ENCODE results near the gene CACNA1A.
"Not testable (repeated sequence)": the region's sequence is repeated elsewhere in the genome, so short reads cannot be mapped to it uniquely, and the experiment has no call there.

Gene CACNA1A

DNA sequence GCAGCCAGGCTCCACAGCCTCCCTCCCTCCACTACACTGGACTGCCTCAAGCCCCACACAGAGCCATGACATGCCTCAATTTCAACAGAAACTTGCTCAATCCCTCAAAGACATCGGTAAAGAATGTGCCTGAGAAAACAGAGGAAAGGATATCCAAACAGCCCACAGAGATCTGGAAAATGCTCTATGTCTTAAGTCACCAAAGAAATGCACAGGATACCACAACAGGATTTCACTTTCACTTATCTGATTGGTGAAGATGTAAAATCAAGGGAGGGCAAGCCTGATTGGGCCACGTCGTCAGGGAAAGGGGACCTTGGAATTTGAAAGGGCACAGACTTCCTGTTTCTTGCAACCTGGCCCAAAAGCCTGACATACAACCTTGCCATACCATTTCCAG is 14.2 kb downstream of the CACNA1A start:
- no peak for DNase-seq

DNA sequence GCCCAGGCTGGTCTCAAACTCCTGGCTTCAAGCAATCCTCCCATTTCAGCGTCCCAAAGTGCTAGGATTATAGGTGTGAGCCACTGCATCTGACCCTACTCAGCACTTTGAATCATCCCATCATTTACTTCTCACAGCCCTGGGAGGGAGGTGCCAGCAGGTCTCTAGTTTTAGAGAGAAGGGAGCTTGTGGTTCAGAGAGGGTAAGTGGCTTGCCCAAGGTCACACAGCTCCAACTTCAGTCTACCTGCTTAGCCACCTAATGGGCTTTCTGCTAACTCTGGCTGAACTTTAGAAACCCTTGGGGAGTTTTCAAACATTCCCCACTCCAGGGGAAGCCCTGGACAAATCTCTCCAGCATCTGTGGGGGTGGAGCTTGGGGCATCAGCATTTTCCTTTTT is 18.3 kb downstream of the CACNA1A start:
- DNase-seq = no peak

DNA sequence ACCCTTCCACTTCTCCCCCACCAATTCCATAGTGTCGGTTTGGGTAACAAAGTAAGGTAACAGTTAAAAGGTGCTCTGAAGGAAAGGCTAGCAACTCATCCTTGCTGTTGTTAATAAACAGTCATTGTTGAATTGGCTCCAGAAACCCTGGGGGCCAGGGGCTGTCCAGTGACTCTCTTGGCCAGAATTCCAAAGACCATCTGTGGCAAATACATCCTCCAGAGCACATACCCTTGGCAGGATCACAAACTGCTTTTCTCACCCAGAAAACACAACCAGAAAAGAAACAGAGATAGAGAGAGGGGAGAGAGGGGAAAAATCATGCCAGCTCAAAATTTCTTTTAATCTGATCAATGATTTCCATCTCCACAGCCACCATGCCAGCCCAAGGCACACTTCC is 22.1 kb downstream of the CACNA1A start:
- DNase-seq = no peak

DNA sequence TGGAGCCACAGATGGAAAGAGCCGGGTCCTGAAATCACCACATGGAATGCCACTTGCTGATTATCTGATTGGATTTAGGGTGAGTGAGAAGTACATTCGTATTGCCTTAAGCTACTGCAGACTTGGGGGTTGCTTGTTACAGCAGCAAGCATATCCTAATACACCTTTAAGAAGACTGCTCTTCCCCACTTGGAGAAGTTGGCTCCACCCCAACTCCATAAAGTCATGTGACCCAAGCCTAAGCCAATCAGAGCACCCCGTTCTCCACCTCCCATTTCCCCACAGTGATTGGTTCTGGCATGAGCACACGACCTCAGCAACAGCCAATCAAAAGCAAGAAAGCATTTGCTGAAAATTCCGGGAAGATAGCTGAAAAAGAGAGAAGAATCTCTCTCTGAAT is 23.1 kb downstream of the CACNA1A start:
- DNase-seq = no peak

DNA sequence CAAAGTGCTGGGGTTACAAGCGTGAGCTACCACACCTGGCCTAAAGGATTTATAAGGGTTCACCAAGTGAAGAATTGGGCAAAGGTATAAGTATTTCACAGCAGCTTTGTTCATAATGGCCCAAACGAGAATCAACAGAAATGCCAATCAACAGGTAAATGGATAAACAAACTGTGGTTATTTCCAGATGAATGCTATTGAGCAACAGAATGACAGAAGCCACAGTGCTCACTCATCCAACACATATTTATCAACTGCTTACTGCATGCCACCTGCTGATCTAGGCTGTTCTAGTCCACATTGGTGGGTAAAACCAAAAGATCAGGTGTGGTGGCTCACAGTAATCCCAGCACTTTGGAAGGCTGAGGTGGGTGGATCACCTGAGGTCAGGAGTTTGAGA is 27.7 kb downstream of the CACNA1A start:
- DNase-seq = no peak

DNA sequence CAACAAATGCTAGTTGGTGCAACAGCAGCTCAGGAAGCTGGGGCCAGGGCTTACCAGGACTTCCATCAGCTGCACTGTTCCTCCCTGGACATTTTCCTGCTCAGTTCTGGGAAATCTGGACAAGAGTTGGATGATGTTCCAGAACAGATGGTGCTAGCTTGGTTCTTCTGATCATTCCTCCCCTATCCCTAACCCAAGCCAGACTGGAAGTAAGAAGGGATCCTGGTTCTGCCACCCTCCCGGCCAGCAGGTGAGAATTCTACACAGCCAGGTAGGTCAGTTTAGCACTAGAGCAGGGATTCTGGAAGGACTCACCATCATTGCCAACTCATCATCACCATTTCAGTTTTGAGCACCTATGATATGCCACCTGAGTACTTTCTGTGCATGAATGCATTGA is 30.2 kb downstream of the CACNA1A start:
- no peak for DNase-seq

DNA sequence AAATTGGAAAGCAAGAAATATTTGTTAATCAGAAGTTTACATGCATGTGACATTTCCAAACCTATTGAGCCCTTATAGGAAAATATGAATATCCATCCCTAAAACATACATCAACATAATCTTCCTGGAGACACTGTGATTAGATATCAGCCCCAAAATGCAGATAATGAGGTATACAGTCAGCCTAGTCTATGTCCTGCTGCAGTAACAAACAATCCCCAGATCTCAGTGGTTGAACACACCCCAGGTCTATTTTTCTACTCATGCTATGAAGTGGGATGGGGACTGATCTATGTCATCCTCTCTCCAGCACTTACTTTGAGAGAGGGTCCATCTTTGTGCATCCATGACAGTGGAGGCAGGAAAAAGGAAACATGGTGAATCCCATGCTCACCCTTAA is 31.2 kb downstream of the CACNA1A start:
- no peak for DNase-seq

DNA sequence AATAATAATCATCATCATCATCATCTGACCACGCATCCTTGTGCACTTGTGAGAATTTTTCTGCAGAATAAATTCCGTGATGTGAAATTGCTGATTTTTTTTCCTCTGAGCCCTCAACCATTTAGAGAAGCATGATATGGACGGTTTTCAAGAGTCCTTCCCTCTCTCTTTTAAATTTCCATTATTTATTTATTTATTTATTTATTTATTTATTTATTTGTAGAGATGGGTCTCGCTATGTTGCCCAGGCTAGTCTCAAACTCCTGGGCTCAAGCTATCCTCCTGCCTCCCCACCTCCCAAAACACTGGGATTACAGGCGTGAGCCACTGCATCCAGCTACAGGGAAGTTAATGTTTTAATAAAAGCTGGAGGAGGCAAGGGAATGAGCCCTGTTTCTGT is 39.6 kb downstream of the CACNA1A start:
- no peak for DNase-seq

DNA sequence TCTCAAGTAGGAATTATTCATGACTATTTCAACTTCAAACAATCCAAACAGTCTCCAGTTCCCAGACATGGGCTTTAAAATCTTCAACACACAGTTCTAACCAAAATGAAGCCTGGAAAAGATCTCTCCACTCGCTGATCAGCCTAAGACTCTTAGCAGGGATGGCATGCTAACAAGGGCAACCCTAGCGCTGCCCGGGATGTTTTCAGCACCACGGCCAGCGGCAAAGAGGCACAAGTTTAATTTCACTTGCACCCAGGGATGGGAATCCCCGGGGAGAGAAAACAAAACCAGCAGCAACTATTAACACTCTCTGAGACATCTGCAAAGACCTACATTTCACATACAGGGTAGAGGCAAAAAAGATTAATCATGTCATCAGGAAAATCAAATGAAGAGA is 43.0 kb downstream of the CACNA1A start:
- no peak for DNase-seq

DNA sequence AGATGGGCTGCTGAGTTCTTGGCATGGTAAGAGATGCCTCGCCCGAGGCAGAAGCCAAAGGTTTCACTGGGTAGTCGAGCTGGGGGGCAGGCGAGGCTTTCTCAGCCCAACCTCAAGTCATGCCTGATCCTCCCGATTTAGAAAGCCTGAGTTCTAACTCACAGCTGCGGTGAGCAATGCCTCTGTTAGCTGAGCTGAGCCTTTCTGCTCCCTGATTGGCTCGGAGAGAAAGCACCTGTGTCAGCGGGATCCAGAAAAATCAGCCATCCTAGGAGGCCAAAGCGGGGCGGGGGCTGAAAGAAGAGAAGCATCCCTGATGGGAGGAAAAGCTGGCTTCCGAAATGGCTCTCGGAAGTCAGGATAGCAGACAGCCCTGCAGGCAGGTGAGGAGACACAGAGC is 44.7 kb downstream of the CACNA1A start:
- DNase-seq = no peak

DNA sequence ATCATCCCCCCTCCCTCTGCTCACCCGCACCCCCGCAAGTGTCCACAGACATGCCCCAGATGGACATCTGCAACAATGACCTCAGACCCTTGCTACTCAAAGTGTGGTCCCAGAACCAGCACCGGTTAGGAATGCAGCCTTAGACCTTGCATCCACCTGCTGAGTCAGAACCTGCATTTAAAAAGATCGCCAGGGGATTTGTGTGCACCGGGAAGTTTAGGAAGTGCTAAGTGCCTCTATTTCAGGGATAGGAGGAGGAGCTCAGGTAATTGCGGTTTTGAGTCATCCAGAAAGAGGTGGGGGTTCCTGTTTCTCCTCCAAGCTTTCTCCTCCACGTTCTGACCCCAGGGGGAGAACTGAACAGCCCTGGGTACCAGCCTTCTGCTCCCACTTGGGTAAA is 46.2 kb downstream of the CACNA1A start:
- DNase-seq = no peak

DNA sequence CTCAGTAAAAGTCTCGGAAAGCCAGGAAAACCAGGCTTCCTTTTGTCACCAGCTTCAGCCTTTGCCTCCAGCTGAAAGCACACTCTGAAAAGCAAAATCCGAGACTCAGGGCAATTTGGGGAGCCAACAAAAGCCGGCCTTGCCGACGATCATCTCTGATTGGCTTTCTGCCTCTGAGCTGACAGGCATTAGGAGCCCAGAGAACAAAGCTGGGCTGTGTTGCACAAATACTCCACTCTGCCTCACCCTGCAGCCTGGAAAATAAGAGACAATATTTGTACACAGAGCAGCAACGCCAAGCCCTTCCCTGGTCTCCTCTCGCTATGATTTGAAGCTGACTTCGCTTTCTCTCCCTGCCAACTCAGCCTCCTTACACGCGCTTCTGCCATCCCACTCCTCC is 46.9 kb downstream of the CACNA1A start:
- no peak for DNase-seq

DNA sequence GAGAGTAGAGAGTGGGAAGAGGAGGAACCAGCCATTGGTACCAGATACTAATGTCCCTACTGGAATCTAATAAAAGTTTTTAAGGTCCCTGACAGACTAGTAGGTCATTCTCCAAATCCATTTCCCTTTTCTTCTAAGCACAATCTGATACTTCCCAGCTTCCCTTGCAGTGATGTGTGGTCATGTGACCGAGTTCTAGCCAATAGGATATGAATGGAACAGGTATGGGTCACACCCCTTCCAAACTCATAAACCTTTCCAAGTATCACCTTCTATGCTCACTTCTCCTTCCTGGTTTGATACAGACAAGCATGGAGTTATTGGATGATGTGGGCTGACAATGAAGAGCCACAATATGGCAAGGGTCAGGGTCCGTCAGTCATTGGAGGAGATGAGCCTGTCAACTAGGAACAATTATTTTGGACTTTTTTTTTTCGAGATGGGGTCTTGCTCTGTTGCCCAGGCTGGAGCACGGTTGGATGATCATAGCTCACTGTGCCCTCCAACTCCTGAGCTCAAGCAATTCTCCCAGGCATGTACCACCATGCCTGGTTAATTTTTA is 54.8 kb downstream of the CACNA1A start:
- DNase-seq = no peak

DNA sequence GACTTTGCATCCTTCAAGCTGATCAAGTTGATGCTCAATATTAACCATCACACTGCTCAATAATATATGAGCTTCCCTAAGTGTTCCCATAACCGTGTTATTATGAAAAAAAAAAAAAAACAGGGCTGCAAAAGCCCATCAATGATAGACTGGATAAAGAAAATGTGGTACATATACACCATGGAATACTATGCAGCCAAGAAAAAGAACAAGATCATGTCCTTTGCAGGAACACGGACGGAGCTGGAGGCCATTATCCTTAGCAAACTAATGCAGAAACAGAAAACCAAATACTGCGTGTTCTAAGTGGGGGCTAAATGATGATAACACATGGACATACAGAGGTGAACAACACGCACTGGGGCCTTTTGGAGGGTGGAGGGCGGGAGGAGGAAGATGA is 58.3 kb downstream of the CACNA1A start:
- DNase-seq = no peak

DNA sequence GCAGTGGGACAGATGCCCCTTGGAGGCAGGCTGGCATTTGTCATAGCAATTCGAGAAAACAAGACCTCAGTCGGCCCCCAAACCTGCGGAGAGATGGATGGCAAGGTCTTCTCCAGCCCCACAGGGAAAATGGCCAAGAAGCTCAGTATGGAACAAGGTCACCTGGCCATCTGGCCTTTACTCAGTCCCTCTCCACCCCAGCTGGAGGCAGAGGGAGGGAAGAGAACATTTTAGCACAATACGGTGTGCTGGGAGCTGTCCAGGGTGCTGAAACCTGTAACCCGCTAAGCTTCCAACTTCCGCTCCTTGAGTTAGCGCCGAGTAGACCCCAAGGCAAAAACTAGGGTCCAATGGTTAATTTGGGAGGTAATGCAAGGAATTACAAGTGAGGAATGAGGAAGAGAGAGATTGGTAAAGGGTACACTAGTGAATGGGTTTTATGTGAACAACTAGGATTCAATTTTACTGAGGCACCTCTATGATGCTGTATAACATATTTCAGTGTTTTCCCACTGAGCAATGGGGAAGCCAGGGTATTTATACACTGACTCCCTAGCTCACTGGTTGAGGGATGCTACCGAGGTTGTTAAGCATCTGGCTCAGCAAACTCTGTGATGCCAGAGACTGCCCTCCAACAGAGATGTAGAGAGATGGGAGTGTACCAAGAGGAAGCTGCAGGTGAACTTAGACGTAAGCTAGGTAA is 64.3 kb downstream of the CACNA1A start:
- peak; percentile 9 to 48 (median 17) for DNase-seq

DNA sequence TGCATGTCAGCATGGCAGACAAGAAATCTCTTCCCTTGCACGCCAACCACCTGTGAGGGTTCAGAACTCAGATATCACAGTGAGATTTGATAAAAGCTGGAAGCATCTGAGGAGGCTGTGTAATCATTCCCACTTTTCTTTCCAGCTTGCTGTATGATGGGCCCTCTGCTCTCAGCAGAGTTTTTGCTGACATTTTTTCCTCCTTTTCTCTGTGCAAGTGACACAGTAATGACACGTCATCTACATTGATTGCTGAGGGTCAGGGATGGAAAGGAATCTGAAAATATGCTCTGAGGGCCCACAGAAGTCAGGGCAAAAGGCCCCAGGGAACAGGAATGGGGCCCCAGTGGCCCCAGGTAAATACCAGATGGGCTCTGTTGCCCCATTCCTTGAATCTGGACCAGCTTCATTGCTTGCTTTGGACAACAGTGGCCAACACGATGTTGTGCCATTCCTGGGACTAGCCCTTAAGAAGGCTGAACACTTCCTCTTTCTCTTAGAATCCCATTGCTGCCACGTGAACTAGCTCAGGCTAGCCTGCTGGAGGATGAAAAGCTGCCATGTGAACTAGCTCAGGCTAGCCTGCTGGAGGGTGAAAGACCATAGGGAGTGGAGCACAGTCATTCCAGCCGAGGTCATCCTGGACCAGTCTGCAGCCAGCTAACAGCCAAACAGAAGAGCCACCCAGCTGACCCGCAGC is 68.2 kb downstream of the CACNA1A start:
- DNase-seq = no peak

DNA sequence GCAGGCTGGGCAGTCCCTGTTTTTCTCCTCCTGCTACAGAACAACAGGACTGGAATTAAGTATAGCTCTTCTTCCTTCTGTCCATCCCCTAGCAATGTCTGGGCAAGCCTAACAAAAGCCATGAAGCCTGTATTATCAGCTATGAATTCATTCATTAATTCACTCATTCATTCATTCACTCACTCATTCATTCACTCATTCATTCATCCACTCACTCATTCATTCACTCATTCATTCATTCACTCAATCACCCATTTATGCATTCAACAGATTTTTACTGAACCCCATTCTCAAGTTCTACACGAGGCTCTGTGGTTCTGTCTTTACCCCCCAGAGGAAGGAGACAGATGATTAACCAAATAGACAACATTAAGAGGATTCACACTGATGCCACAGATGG is 69.9 kb downstream of the CACNA1A start:
- DNase-seq = no peak

DNA sequence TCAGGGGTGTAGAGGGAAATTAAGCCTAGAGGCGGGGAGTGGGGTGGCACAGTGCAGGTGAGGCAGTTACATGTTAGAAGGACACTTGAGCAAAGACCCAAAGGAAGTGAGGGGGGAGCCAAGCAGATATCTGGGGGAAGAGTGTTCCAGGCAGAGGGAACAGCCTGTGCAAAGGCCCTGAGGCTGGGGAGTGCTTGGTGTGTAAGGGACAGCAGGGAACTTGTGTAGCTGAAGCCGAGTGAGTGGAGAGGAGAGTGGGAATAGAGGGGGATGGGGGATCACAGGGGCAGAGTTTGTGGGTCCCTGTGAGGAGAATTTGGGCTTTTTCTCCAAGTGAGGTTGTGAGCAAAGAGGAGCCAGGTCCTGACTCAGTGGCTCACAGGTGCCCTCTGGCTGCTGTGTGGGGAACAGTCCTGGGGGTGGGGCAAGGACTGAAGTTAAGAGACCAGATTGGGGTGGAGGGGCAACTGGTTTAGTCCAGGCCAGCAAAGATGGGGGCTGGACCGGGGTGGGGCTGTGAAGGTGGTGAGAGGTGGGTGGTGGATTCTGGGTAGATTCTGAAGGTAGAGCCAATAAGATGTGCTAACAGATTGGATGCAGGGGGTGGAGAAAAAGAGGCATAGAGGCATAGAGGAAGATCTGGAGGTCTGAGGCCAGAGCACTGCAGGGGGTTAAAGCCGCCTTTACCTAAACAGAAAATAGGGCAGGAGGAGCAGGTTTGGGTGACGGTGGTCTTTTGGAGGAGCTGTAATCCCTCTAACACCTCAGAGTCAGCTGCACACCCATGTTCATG is 75.3 kb downstream of the CACNA1A start:
- peak in 3 of 5 donors; percentile 22 to 40 (median 36) for DNase-seq

DNA sequence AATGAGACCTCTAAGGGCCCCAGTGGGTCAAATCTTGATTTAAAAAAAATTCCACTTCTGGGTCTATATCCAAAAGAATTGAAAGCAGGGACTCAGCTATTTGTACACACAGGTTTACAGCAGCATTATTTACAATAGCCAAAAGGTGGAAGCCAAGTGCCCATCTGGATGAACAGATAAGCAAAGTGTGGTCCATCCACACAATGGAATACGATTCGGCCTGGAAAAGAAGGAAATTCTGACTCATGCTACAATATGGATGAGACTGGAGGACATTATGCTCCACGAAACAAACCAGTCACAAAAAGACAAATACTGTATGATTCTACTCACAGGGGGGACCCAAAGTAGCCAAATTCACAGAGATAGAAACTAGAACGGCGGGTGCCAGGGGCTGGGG is 76.7 kb downstream of the CACNA1A start:
- no peak for DNase-seq

DNA sequence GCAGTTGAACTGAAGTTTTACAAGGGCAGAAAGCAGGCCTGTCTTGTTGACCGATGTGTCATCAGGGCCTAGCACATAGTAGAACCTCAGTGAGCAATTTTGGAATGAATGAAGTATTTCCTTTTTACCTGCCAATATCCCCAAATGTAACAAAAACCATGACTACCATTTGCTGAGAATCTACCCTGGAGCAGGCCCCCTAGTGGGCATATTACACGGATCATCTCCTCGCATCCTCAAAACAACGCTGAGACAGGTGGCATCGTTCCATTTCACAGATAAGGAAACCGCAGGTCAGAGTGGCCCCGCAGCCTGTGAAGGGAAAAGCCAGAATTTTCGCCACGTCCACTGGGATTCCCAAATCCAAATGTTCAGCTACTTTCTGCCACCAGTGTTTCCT is 77.9 kb downstream of the CACNA1A start:
- no peak for DNase-seq

DNA sequence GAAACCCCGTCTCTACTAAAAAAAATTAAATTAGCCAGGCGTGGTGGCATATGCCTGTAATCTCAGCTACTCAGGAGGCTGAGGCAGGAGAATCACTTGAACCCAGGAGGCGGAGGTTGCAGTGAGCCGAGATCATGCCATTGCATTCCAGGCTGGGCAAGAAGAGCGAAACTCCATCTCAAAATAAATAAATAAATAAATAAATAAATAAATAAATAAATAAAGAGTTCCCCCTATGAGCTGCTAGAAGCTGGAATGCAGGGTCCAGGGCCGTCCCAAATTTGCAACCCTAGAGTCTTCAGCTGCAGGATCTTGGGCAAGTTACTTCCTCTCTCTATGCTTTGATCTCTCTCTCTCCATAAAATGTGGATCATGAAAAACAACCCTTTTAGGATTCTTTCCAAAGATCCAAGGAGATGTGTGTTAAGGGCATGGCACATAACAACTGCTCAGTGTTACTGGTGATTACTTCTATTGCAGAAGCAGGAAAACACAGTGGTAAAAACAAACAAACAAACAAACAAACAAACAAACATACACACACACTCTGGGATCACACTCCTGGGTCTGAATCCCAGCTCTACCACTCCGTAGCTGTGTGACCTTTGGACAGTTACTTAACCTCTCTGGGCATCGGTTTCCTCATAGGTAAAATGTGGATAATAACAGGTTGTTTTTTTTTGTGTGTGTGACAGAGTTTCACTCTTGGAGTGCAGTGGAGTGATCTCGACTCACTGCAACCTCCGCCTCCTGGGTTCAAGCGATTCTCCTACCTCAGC is 78.8 kb downstream of the CACNA1A start:
- DNase-seq = no peak

DNA sequence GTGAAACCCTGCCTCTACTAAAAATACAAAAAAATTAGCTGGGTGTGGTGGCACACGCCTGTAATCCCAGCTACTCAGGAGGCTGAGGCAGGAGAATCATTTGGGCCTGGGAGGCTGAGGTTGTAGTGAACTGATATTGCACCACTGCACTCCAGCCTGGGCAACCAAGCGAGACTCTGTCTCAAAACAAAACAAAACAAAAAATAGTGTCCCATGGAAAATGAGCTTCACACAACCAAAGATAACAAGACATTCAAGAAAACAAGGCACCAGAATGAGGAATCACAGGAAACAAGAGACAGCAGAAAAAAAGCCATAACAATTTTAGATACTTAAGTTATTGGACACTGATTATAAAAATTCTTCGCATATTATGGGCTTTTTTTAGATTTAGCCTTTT is 80.4 kb downstream of the CACNA1A start:
- DNase-seq = not testable (repeated sequence)

DNA sequence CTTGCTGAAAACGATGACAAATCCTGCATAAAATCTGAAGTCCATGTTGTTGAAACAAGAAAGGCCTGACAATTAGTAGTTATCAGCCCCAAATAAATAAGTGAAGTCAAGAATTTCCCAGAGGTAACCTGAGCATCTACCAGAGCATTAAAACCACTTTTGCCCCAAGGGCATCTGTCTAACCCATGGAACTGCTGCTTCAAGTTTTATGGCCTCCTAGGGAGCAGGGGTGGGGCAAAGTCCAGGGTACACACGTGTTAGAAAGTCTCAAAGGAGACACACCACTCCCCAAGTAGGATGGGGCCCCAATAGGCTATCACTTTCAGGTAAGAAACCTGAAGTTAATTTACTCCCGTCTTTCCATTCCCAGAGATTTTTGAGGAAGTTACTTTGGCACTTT is 81.1 kb downstream of the CACNA1A start:
- DNase-seq = no peak
